ENCODE data around the gene RIC1. TPM values are rescaled to one million over a fixed set of nuclear protein-coding genes. Genes with fewer than 3 reads are reported as not detected.
"Not testable (repeated sequence)": the region's sequence is repeated elsewhere in the genome, so short reads cannot be mapped to it uniquely, and the experiment has no call there.

Gene RIC1
- total RNA-seq, 1 donor from 2014 or later, result 9.4 TPM

- not testable (repeated sequence) for DNase-seq (ENCODE audit: low spot score); ATAC-seq
Measured at GRCh38 chr9:5662804-5663203, 33.9 kb downstream of the RIC1 start.

DNA sequence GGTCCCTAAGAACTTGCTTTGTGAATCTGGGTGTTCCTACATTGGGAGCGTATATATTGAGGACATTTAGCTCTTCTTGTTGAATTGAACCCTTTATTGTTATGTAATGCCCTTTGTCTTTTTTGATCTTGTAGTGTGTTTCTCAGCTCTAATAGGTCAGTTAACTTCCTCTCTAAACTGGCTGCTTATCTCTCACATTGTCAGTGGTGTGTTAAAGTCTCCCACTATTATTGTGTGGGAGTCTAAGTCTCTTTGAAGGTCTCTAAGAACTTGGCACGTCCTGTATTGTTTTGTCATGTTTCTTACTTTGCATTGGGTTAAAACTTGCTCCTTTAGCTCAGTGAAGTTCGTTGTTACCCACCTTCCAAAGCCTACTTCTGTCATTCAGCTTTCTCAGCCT is 36.2 kb downstream of the RIC1 start:
- no peak for DNase-seq (ENCODE audit: low spot score)

GRCh38 chr9:5667391-5667790 is 38.5 kb downstream of the RIC1 start:
- ATAC-seq, result no peak

More for the DNA sequence above, 36.2 kb downstream of the RIC1 start:
- no peak for ATAC-seq

DNA sequence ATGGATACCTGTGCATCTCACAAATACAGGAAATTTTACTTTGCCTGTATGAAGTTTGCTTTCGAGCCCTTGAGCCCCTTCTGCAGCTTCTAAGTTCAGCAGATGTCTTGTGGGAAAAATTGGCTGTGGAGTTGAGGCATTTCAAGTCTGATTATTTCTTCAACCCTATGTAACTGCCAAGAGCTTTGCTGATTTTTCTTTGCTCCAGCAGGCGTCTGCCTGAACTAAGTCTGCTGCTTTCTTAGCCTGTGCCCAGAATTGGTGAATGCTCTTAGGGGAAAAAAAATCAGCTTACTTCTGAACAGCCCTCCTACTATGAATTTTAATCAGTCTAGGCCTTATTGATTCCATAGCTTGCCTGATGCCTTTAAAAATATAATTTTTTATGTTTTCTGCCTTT is 41.2 kb downstream of the RIC1 start:
- DNase-seq (ENCODE audit: low spot score) (no peak), ATAC-seq (no peak)

More at GRCh38 chr9:5667391-5667790, 38.5 kb downstream of the RIC1 start:
- DNase-seq (ENCODE audit: low spot score), result no peak

DNA sequence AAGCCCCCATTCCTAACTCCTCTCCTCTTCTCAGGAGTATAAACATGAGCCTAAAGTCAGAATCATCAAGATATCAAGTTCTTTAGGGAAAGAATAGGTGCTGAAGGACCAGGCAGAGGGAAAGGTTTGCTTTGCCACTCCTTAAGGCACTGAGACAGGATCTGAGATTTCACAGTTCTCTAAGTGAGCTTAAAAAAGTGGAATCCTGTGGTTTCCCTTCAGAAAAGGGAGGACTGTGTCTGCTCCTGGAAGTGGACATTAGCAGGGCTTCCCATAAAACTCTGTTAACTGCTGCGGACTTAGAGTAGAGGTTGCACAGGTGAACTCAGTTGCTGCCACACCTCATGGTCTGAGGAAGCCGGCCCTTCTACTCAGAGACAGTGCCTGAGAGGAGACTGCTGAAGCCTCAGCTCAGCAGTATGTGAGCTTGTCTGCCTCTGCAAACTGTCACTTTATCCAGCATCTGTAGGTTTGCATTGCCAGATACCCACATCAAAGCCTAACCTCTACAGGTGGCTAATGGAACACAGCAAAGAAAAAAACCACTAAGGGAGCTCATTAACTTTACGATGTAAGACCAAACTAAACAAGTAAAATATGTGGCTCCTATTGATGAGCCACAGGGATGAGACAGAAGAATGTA is 42.9 kb downstream of the RIC1 start:
- DNase-seq (ENCODE audit: low spot score), result no peak
- ATAC-seq, result no peak

- ATAC-seq; DNase-seq (ENCODE audit: low spot score): not testable (repeated sequence)
Measured at GRCh38 chr9:5675046-5675445, 46.1 kb downstream of the RIC1 start.

DNA sequence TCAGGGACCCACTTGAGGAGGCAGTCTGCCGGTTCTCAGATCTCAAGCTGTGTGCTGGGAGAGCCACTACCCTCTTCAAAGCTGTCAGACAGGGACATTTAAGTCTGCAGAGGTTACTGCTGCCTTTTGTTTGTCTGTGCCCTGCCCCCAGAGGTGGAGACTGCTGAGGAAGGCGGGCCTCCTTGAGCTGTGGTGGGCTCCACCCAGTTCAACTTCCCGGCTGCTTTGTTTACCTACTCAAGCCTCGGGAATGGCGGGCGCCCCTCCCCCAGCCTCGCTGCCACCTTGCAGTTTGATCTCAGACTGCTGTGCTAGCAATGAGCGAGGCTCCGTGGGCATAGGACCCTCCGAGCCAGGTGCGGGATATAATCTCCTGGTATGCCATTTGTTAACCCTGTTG is 54.7 kb downstream of the RIC1 start:
- not testable (repeated sequence) for DNase-seq (ENCODE audit: low spot score); ATAC-seq

- ATAC-seq (no peak), DNase-seq (ENCODE audit: low spot score) (no peak)
Measured at GRCh38 chr9:5684101-5684500, 55.2 kb downstream of the RIC1 start.

GRCh38 chr9:5688109-5688508 is 59.2 kb downstream of the RIC1 start:
- DNase-seq (ENCODE audit: low spot score), result no peak
- no peak for ATAC-seq

DNA sequence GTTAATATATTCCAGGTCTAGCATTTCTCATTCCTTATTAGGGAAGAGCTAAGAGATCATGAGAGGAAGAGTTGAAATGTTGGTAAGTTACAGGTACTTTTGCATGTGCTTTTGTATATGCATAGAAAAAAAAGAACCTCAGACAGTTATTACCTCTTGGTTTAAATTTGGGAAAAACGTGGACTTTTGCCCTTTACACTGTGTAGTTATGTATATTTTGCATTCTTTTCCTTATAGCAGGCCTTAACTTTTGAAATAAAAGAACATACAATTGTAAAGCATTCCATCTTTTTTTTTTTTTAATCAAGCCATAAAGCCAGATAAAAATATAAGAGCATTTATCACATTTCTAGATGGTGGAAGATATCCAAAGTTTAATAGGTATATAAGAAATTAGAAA is 61.4 kb downstream of the RIC1 start:
- DNase-seq (ENCODE audit: low spot score) (no peak), ATAC-seq (no peak)

- ATAC-seq (no peak), DNase-seq (ENCODE audit: low spot score) (no peak)
Measured at GRCh38 chr9:5695860-5696259, 67.0 kb downstream of the RIC1 start.

DNA sequence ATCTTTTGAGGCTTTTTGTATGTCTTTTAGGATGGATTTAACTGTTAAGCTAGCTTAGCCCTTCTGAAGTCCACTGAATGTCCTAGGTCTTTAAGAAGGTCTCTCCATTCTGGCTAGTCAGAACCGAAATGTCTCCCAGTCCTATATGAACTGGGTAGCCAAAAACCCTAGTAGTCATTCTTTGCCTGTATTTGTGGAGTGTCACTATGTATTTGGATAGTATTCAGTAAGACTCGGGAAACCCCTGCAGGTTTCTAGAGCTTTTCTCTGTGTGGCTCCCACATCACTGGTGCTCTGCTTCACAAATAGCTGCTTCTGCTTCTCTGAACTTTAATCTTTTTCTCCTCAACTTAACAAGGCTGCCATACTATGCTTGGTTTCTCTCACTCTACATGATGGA is 68.0 kb downstream of the RIC1 start:
- ATAC-seq (no peak), DNase-seq (ENCODE audit: low spot score) (no peak)

GRCh38 chr9:5698004-5698403 is 69.1 kb downstream of the RIC1 start:
- DNase-seq (ENCODE audit: low spot score), result no peak
- no peak for ATAC-seq

DNA sequence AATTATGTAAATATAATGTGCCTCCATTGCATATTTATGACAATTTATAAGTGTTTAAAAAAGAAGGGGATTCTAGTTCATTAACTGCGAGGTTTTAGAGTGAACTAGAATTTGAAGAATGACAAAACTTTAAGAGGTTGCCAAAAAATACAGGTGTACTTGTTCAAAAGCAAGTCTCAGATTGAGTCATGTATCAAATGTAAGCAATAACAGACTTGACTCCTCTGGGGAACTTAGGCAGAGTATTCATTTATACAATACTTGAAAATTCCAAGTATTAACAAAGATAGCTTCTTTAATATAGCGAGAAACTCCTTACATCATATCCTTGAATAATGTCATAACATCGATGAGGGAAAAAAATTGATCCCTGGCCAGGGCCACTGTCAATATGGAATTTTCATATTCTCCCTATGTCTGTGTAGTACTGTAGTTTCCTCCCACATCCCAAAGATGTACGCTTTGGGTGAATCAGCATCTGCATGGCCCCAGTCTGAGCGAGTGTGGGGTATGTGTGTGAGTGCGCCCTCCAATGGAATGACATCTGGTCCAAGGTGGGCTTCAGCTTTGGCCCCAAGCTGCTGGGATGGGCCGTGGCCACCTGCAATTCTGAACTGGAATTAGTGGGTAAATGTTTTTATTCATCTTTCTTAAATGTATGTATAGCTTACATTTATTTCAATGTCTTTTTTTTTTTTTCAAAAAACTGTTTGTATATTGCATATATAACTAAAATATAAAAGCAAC is 70.1 kb downstream of the RIC1 start:
- ATAC-seq (no peak), DNase-seq (ENCODE audit: low spot score) (no peak)

GRCh38 chr9:5708414-5708813 is 79.5 kb downstream of the RIC1 start:
- ATAC-seq (no peak), DNase-seq (ENCODE audit: low spot score) (no peak)

- no peak for DNase-seq (ENCODE audit: low spot score)
- peak; percentile 70 for ATAC-seq
Measured at GRCh38 chr9:5712651-5713390, 83.9 kb downstream of the RIC1 start.

- ATAC-seq (peak; percentile 68), DNase-seq (ENCODE audit: low spot score) (no peak)
Measured at GRCh38 chr9:5714501-5715401, 85.8 kb downstream of the RIC1 start.

GRCh38 chr9:5715548-5716127 is 86.7 kb downstream of the RIC1 start:
- DNase-seq (ENCODE audit: low spot score), result no peak
- ATAC-seq, result no peak

DNA sequence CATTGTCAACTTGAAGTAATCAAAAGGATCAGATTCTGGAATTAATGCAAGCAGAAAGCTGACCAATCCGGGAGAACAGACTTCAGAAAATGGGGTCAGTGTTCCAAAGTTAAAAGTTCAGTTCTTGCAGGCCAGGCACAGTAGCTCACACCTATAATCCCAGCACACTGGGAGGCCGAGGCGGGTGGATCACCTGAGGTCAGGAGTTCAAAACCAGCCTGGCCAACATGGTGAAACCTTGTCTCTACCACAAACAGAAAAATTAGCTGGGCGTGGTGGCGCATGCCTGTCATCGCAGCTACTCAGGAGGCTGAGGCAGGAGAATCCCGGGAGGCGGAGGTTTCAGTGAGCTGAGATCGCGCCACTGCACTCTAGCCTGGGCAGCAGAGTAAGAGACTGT is 88.5 kb downstream of the RIC1 start:
- not testable (repeated sequence) for DNase-seq (ENCODE audit: low spot score); ATAC-seq

GRCh38 chr9:5718296-5719032 is 89.6 kb downstream of the RIC1 start:
- ATAC-seq (no peak), DNase-seq (ENCODE audit: low spot score) (no peak)

Measured in left lobe of liver (tissue), 2 donors.